Urinary bladder (tissue), 4 donors: Measurements from ENCODE around the gene KREMEN2. TPM values are rescaled to one million over a fixed set of nuclear protein-coding genes. Genes with fewer than 3 reads are reported as not detected.
A peak's percentile ranks its signal among the peaks of the same experiment; 100 is the strongest.

ENCODE experiments used
- DNase-seq: peaks from one replicate; pipeline ENCODE4 v3.0.0-alpha.2; 2015; ENCODE audit errors: extremely low spot score
- H3K27ac ChIP-seq: one replicate; pipeline ENCODE4 v1.5.1; 2013; ENCODE audit warnings: low read depth, mild to moderate bottlenecking, moderate library complexity
- H3K36me3 ChIP-seq: one replicate; pipeline ENCODE4 v1.6.1; 2013; ENCODE audit warnings: mild to moderate bottlenecking, moderate library complexity; ENCODE audit not compliant: insufficient read depth
- H3K4me1 ChIP-seq: one replicate; pipeline ENCODE4 v1.6.1; 2013; ENCODE audit warnings: mild to moderate bottlenecking, moderate library complexity; ENCODE audit not compliant: insufficient read depth
- H3K4me3 ChIP-seq: one replicate; pipeline ENCODE4 v1.5.1; 2013; ENCODE audit warnings: low read depth, low read length
- WGBS: extraction: QIAGEN DNeasy Blood & Tissue Kit; methylation state at CpG from one replicate; pipeline ENCODE4 v1.1.7; 2013; 5-methylcytosine and 5-hydroxymethylcytosine counted together
- polyA plus RNA-seq: library from polyadenylated mRNA; stranded (reverse); fragments of 200-250 nt; gene quantifications from one replicate; pipeline ENCODE4 v1.2.3, GENCODE V29; 2013
- total RNA-seq: library from RNA; depleted of rRNA; stranded (reverse); fragments of >200 nt; gene quantifications from one replicate; pipeline ENCODE4 v1.2.3, GENCODE V29; 2014
- donor health status: healthy with polysubstance abuse.
- donor health status: healthy.

Gene KREMEN2
- total and polyA plus RNA-seq, 2 donors = 0.11 TPM; not detected in 1

DNA sequence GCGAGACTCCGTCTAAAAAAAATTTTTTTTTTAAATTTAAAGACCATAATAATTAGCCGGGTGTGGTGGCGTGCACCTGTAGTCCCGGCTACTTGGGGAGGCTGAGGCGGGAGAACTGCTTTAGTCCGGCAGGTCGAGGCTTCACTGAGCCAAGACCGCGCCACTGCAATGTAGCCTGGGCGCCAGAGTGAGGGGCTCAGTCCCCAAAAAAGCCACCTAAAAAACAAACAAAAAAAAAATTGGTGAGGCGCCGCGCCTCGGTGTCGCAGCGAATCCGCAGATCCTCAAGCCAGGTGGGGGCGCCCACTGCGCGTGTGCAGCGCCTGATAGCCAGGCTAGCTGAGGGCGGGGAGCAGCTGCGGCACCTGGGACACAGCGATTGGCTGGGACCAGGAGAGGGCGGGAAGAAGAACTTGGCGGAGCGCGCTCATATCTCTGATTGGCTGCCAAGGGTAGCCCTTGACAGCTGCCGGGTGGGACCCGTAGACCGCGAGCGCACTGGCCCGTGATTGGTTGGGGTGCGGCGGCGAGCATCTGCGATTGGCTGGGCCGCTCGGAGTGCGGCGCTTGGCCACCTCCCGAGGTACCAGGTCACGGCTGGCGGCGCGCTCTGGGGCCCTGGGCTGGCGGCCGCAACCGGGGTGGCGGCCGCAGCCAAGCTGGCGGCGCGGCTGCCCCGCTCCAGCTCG is 39.7 kb downstream of the KREMEN2 start:
- peak; percentile 94 for DNase-seq
- WGBS = 7% methylated on average over 58 of the region's 58 CpGs
- Histone ChIP-seq H3K4me3 (peak overlapping the region; percentile 38), H3K36me3 (no peaks in the 10 kb centered on the region), H3K27ac (no peak overlapping the region), H3K4me1 (peaks cover 1% of the 10 kb centered on the region)

- Histone ChIP-seq H3K36me3 (no peaks in the 10 kb centered on the region), H3K4me3 (peak overlapping the region; percentile 38), H3K4me1 (peaks cover 2% of the 10 kb centered on the region), H3K27ac (no peak overlapping the region)
- DNase-seq = no peak
- under 1% methylated on average over 60 of the region's 67 CpGs for WGBS
These were observed 40.2 kb downstream of the KREMEN2 start for GRCh38 chr16:3004319-3004718.

DNA sequence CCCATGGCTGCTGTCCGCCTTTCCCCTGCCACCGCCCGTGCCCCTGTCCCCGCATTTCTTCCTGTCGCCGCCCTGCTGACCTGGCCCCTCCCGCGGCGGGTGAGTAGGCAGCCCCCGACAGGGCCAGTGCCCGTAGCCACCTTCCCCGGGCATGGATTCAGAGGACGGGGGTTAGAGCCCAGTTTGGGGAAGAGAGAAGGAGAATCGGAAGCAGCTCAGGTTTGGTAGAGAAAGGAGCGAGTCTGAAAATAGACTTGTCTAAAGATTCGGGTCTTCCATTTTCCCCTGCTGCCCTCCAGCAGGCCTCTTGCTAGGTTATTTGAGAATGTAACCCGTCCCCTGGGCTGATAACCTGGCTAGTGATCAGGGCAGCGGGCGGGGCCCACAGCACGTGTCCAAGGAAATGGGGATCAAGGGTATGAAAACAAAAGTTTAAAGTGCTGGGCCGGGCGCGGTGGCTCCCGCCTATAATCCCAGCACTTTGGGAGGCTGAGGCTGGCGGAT is 40.8 kb downstream of the KREMEN2 start:
- DNase-seq = no peak
- Histone ChIP-seq H3K27ac (no peak overlapping the region), H3K4me1 (peaks cover 2% of the 10 kb centered on the region), H3K4me3 (peak overlapping the region; percentile 38), H3K36me3 (no peaks in the 10 kb centered on the region)
- 9% methylated on average over 25 of the region's 25 CpGs for WGBS

GRCh38 chr16:3007059-3007956 is 43.2 kb downstream of the KREMEN2 start:
- Histone ChIP-seq H3K4me3 (no peak overlapping the region), H3K27ac (no peak overlapping the region), H3K36me3 (no peaks in the 10 kb centered on the region), H3K4me1 (peaks cover 2% of the 10 kb centered on the region)
- WGBS = 40% methylated on average over 13 of the region's 13 CpGs
- no peak for DNase-seq

- H3K36me3 ChIP-seq = no peaks in the 10 kb centered on the region
- H3K27ac ChIP-seq = no peak overlapping the region
- H3K4me3 ChIP-seq = no peak overlapping the region
- DNase-seq = no peak
- WGBS = 18% methylated on average over 17 of the region's 17 CpGs
- H3K4me1 ChIP-seq = peaks cover 2% of the 10 kb centered on the region
These were observed 44.0 kb downstream of the KREMEN2 start for GRCh38 chr16:3007957-3008689.

DNA sequence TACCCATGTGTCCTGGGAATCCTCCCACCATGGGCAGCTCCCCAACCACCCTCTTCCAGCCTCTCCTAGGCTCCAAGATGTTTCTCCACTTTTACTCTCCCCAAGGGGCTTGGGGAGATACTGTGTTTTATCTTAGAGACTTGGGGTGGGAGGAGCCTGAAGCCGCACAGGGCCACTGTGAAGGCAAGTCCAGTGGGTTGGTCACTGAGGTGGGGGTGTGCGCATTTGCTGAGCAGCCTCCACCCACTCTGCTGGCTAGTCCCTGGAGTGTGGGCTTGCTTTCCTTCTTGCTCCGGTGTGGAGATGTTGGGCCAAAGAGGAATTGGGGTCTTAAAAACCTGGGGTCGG is 44.6 kb downstream of the KREMEN2 start:
- Histone ChIP-seq H3K4me1 (peaks cover 2% of the 10 kb centered on the region), H3K27ac (no peak overlapping the region), H3K4me3 (no peak overlapping the region), H3K36me3 (no peaks in the 10 kb centered on the region)
- 35% methylated on average over 4 of the region's 4 CpGs for WGBS
- DNase-seq = no peak

- peaks cover 2% of the 10 kb centered on the region for H3K4me1 ChIP-seq
- no peak overlapping the region for H3K27ac ChIP-seq
- no peaks in the 10 kb centered on the region for H3K36me3 ChIP-seq
- peak; percentile 82 for DNase-seq
- 33% methylated on average over 21 of the region's 21 CpGs for WGBS
- no peak overlapping the region for H3K4me3 ChIP-seq
These were observed 45.7 kb downstream of the KREMEN2 start for GRCh38 chr16:3009568-3010390.

DNA sequence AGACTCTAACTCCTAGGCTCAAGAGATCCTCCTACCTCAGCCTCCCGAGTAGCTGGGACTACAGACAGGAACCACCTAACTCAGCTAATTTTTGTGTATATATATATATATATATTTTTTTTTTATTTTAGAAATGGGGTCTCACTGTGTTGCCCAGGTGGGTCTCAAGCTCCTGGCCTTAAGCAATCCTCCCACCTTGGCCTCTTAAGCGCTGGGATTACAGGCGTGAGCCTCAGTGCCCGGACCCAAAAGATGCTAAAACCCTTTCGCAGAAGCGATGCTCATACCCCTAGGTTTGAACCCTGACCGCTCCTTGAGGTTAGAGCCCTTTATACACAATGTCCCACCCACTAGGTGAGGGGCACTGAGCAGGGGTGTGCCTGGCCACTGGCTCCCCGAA is 46.4 kb downstream of the KREMEN2 start:
- no peak overlapping the region for H3K4me3 ChIP-seq
- H3K4me1 ChIP-seq = peaks cover 2% of the 10 kb centered on the region
- no peak for DNase-seq
- H3K36me3 ChIP-seq = no peaks in the 10 kb centered on the region
- no peak overlapping the region for H3K27ac ChIP-seq
- 81% methylated on average over 8 of the region's 8 CpGs for WGBS

- no peak for DNase-seq
- H3K4me1 ChIP-seq = peaks cover 2% of the 10 kb centered on the region
- no peak overlapping the region for H3K27ac ChIP-seq
- H3K4me3 ChIP-seq = no peak overlapping the region
- no peaks in the 10 kb centered on the region for H3K36me3 ChIP-seq
- WGBS = 12% methylated on average over 19 of the region's 19 CpGs
These were observed 48.2 kb downstream of the KREMEN2 start for GRCh38 chr16:3012246-3012645.

- 32% methylated on average over 27 of the region's 27 CpGs for WGBS
- H3K36me3 ChIP-seq = no peaks in the 10 kb centered on the region
- H3K4me3 ChIP-seq = no peak within 1 kb of the TSS
- peaks cover 2% of the 10 kb centered on the region for H3K4me1 ChIP-seq
- no peak within 1 kb of the TSS for H3K27ac ChIP-seq
- DNase-seq = no peak
These were observed 48.8 kb downstream of the KREMEN2 start, which contains the start of gene CLDN9 for GRCh38 chr16:3012828-3013420. TSS of gene CLDN9 (plus strand) at chr16:3012923. CDS start at chr16:3013363, 440 bp downstream.

DNA sequence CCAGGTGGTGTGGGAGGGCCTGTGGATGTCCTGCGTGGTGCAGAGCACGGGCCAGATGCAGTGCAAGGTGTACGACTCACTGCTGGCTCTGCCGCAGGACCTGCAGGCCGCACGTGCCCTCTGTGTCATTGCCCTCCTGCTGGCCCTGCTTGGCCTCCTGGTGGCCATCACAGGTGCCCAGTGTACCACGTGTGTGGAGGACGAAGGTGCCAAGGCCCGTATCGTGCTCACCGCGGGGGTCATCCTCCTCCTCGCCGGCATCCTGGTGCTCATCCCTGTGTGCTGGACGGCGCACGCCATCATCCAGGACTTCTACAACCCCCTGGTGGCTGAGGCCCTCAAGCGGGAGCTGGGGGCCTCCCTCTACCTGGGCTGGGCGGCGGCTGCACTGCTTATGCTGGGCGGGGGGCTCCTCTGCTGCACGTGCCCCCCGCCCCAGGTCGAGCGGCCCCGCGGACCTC is 49.4 kb downstream of the KREMEN2 start:
- 46% methylated on average over 27 of the region's 27 CpGs for WGBS

DNA sequence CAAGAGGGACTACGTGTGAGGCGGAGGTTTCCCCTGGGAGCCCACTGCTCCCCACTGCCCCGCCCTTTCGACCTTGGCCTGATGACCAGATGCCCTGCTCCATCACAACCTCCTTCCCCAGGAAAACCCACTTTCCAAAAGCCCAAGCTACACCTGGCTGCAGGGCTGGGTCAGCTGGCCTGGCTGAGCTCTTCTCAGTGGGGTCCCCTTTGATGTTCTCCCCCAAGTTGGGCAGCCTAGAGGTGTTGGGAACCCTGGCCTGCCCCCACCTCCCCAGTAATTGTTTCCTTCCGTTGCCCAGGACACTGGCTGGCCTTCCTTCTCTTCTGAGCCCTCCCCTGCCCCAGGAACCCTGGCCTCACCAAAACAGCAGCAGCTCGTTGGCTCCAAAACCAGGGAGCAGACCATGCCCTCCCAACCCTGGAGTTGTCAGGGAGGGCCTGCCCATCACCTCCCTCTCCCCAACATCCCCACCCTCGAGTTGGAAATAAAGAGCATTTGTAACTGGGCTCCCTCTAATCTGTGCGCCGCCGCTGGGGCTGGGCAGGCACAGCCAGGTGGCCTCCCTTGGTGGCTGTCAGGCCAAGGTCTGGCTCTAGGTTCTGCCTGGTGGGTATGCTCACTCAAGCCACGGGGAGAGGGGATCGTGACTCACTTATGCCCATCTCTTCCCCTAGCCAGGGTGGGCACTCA is 50.1 kb downstream of the KREMEN2 start:
- no peak overlapping the region for H3K4me3 ChIP-seq
- DNase-seq = no peak
- 52% methylated on average over 12 of the region's 12 CpGs for WGBS
- no peaks in the 10 kb centered on the region for H3K4me1 ChIP-seq
- no peaks in the 10 kb centered on the region for H3K36me3 ChIP-seq
- H3K27ac ChIP-seq = no peak overlapping the region

More for the DNA sequence above, 49.4 kb downstream of the KREMEN2 start:
- no peak for DNase-seq
- H3K27ac ChIP-seq = no peak overlapping the region
- H3K36me3 ChIP-seq = no peaks in the 10 kb centered on the region
- peaks cover 2% of the 10 kb centered on the region for H3K4me1 ChIP-seq
- no peak overlapping the region for H3K4me3 ChIP-seq
